Choroid plexus epithelial cell (primary cell): ENCODE measurements around the gene DEGS2.
A peak's percentile ranks its signal among the peaks of the same experiment; 100 is the strongest.

Experiments used
- DNase-seq: peaks from one replicate; pipeline ENCODE4 v3.0.0-alpha.2; 2010; ENCODE audit warnings: low read depth
- H3K4me3 ChIP-seq: 2 replicates; pipeline ENCODE4 v1.5.1; 2011; ENCODE audit warnings: low read depth, mild to moderate bottlenecking, control low read depth, low read length, moderate library complexity
- CTCF ChIP-seq: conservative IDR thresholded peaks from 2 replicates; pipeline ENCODE4 v1.5.1; 2011; ENCODE audit warnings: low read depth, mild to moderate bottlenecking, control low read depth, inconsistent platforms, low read length, moderate library complexity

Gene DEGS2

GRCh38 chr14:100104523-100105300 lies 54.7 kb downstream of the DEGS2 start:
- no peak overlapping the region for H3K4me3 ChIP-seq
- DNase-seq, result peak; percentile 79
- TF ChIP-seq CTCF, result peak; percentile 31

GRCh38 chr14:100104006-100104352 lies 55.5 kb downstream of the DEGS2 start:
- no peak overlapping the region for H3K4me3 ChIP-seq

GRCh38 chr14:100103250-100104005 lies 56.0 kb downstream of the DEGS2 start:
- no peak for TF ChIP-seq CTCF
- DNase-seq, result peak; percentile 57
- H3K4me3 ChIP-seq, result no peak overlapping the region

More at GRCh38 chr14:100104006-100104352, 55.5 kb downstream of the DEGS2 start:
- no peak for TF ChIP-seq CTCF
- DNase-seq, result no peak

- DNase-seq, result no peak
- peak; percentile 19 for TF ChIP-seq CTCF
- H3K4me3 ChIP-seq, result no peak overlapping the region
These were observed 57.2 kb downstream of the DEGS2 start for GRCh38 chr14:100102156-100102785.

GRCh38 chr14:100100032-100100703 lies 59.3 kb downstream of the DEGS2 start:
- no peak for DNase-seq
- no peak overlapping the region for H3K4me3 ChIP-seq
- no peak for TF ChIP-seq CTCF

- H3K4me3 ChIP-seq, result no peak overlapping the region
- no peak for TF ChIP-seq CTCF
- DNase-seq, result no peak
These were observed 61.3 kb downstream of the DEGS2 start for GRCh38 chr14:100098171-100098570.
